Large intestine (tissue), 3 donors: ENCODE measurements around the gene SPOCD1. TPM values are rescaled to one million over a fixed set of nuclear protein-coding genes. Genes with fewer than 3 reads are reported as not detected.

ENCODE experiments used
- DNase-seq, 2 donors: peaks; one replicate each; pipeline versions ENCODE4 v3.0.0 to v3.0.0-alpha.2; 2013
- H3K27ac ChIP-seq: one replicate; pipeline ENCODE4 v1.5.1; 2013; ENCODE audit warnings: low read length
- H3K27me3 ChIP-seq: 2 replicates; pipeline ENCODE4 v1.6.1; 2013; ENCODE audit warnings: low read length; ENCODE audit not compliant: control insufficient read depth, insufficient read depth
- H3K36me3 ChIP-seq: 2 replicates; pipeline ENCODE4 v1.6.1; 2013; ENCODE audit warnings: low read length; ENCODE audit not compliant: control insufficient read depth, insufficient read depth
- H3K4me1 ChIP-seq: one replicate; pipeline ENCODE4 v1.6.1; 2013; ENCODE audit warnings: low read length; ENCODE audit not compliant: control insufficient read depth, insufficient read depth
- H3K4me3 ChIP-seq: one replicate; pipeline ENCODE4 v1.5.1; 2013; ENCODE audit warnings: low read length
- H3K9me3 ChIP-seq: one replicate; pipeline ENCODE4 v1.6.1; 2013; ENCODE audit warnings: mild to moderate bottlenecking, low read depth, low read length, moderate library complexity; ENCODE audit not compliant: control insufficient read depth
- WGBS: methylation state at CpG from one replicate; pipeline ENCODE4 v1.1.5; 2013; ENCODE audit warnings: low lambda C conversion rate; ENCODE audit not compliant: insufficient coverage; 5-methylcytosine and 5-hydroxymethylcytosine counted together
- polyA plus RNA-seq: library from polyadenylated mRNA; unstranded; fragments of 120-200 nt; gene quantifications from one replicate; pipeline ENCODE4 v1.2.1, GENCODE V29; 2013

Gene SPOCD1
- polyA plus RNA-seq, 1 donor: 1.2 TPM

GRCh38 chr1:31800674-31800967 lies 15.2 kb downstream of the SPOCD1 start:
- no peaks in the 10 kb centered on the region for H3K9me3 ChIP-seq
- no peak for DNase-seq
- no CpG with 5 or more reads among the region's 4 CpGs for WGBS
- H3K27me3 ChIP-seq: peaks cover 7% of the 10 kb centered on the region
- H3K27ac ChIP-seq: no peak overlapping the region
- no peaks in the 10 kb centered on the region for H3K4me1 ChIP-seq
- H3K36me3 ChIP-seq: no peaks in the 10 kb centered on the region
- no peak overlapping the region for H3K4me3 ChIP-seq

GRCh38 chr1:31799895-31800673 lies 15.7 kb downstream of the SPOCD1 start:
- WGBS: no CpG with 5 or more reads among the region's 16 CpGs
- no peak for DNase-seq
- no peaks in the 10 kb centered on the region for H3K9me3 ChIP-seq

GRCh38 chr1:31799196-31799894 lies 16.5 kb downstream of the SPOCD1 start:
- Histone ChIP-seq H3K4me3 (no peak overlapping the region), H3K27ac (no peak overlapping the region), H3K27me3 (peaks cover 7% of the 10 kb centered on the region), H3K36me3 (no peaks in the 10 kb centered on the region), H3K9me3 (no peaks in the 10 kb centered on the region), H3K4me1 (no peaks in the 10 kb centered on the region)
- no peak for DNase-seq
- no CpG with 5 or more reads among the region's 9 CpGs for WGBS

More at GRCh38 chr1:31799895-31800673, 15.7 kb downstream of the SPOCD1 start:
- H3K27ac ChIP-seq: no peak overlapping the region
- no peak overlapping the region for H3K4me3 ChIP-seq
- peaks cover 7% of the 10 kb centered on the region for H3K27me3 ChIP-seq
- no peaks in the 10 kb centered on the region for H3K36me3 ChIP-seq
- H3K4me1 ChIP-seq: no peaks in the 10 kb centered on the region

- H3K27me3 ChIP-seq: peaks cover 7% of the 10 kb centered on the region
- no peak overlapping the region for H3K4me3 ChIP-seq
- no peaks in the 10 kb centered on the region for H3K4me1 ChIP-seq
- no peaks in the 10 kb centered on the region for H3K9me3 ChIP-seq
- H3K27ac ChIP-seq: no peak overlapping the region
- WGBS: no CpG with 5 or more reads among the region's 17 CpGs
- DNase-seq: no peak
- no peaks in the 10 kb centered on the region for H3K36me3 ChIP-seq
Measured at GRCh38 chr1:31798433-31799195, 17.2 kb downstream of the SPOCD1 start.

GRCh38 chr1:31798086-31798432 lies 17.8 kb downstream of the SPOCD1 start:
- H3K4me3 ChIP-seq: no peak overlapping the region
- no peaks in the 10 kb centered on the region for H3K36me3 ChIP-seq
- H3K27ac ChIP-seq: no peak overlapping the region
- peaks cover 7% of the 10 kb centered on the region for H3K27me3 ChIP-seq
- no CpG with 5 or more reads among the region's 8 CpGs for WGBS
- DNase-seq: no peak
- no peaks in the 10 kb centered on the region for H3K9me3 ChIP-seq
- no peaks in the 10 kb centered on the region for H3K4me1 ChIP-seq

- DNase-seq: no peak
- Histone ChIP-seq H3K4me1 (no peaks in the 10 kb centered on the region), H3K36me3 (no peaks in the 10 kb centered on the region), H3K9me3 (no peaks in the 10 kb centered on the region), H3K4me3 (no peak overlapping the region), H3K27ac (no peak overlapping the region), H3K27me3 (peaks cover 7% of the 10 kb centered on the region)
- no CpG with 5 or more reads among the region's 5 CpGs for WGBS
Measured at GRCh38 chr1:31797216-31797615, 18.6 kb downstream of the SPOCD1 start.

GRCh38 chr1:31796707-31797106 lies 19.1 kb downstream of the SPOCD1 start:
- WGBS: 94% methylated on average over 3 of the region's 7 CpGs
- Histone ChIP-seq H3K9me3 (no peaks in the 10 kb centered on the region), H3K27me3 (peaks cover 7% of the 10 kb centered on the region), H3K4me1 (no peaks in the 10 kb centered on the region), H3K36me3 (no peaks in the 10 kb centered on the region), H3K4me3 (no peak overlapping the region), H3K27ac (no peak overlapping the region)
- no peak for DNase-seq

- DNase-seq: no peak
- H3K4me3 ChIP-seq: no peak overlapping the region
- no peaks in the 10 kb centered on the region for H3K4me1 ChIP-seq
- H3K9me3 ChIP-seq: no peaks in the 10 kb centered on the region
- peaks cover 7% of the 10 kb centered on the region for H3K27me3 ChIP-seq
- H3K27ac ChIP-seq: no peak overlapping the region
- no CpG with 5 or more reads among the region's 13 CpGs for WGBS
- H3K36me3 ChIP-seq: no peaks in the 10 kb centered on the region
Measured at GRCh38 chr1:31795801-31796621, 19.8 kb downstream of the SPOCD1 start.

GRCh38 chr1:31795096-31795675 lies 20.6 kb downstream of the SPOCD1 start:
- Histone ChIP-seq H3K27ac (no peak overlapping the region), H3K9me3 (no peaks in the 10 kb centered on the region), H3K36me3 (no peaks in the 10 kb centered on the region), H3K4me1 (no peaks in the 10 kb centered on the region), H3K27me3 (peaks cover 7% of the 10 kb centered on the region), H3K4me3 (no peak overlapping the region)
- DNase-seq: no peak
- WGBS: 60% methylated on average over 1 of the region's 2 CpGs
